Endothelial cell of umbilical vein (primary cell): ENCODE results near the gene TICAM1.

ENCODE experiments used
- CTCF ChIP-seq, 2 donors: IDR thresholded peaks; 1 replicate in 1 of 2; 2 replicates in 1 of 2; pipeline ENCODE4 v1.5.1; 2011; ENCODE audit warnings: low read length in 2 of 2, mild to moderate bottlenecking in 2 of 2, moderate library complexity in 2 of 2, control low read depth in 1 of 2, inconsistent platforms in 1 of 2, low read depth in 1 of 2; ENCODE audit not compliant: insufficient read depth in 1 of 2; ENCODE audit errors: extremely low read depth in 1 of 2
- EZH2 ChIP-seq: IDR thresholded peaks from 2 replicates; pipeline ENCODE4 v1.6.1; 2012; ENCODE audit warnings: borderline replicate concordance, low read depth, mild to moderate bottlenecking, moderate library complexity, low read length, inconsistent platforms; ENCODE audit not compliant: severe bottlenecking
- GATA2 ChIP-seq: IDR thresholded peaks from 2 replicates; pipeline ENCODE4 v1.7.0; 2011; ENCODE audit warnings: low read depth, mild to moderate bottlenecking, moderate library complexity, mixed read lengths, low read length; ENCODE audit not compliant: insufficient read length, insufficient read depth
- MAX ChIP-seq: IDR thresholded peaks from 2 replicates; pipeline ENCODE4 v1.6.1; 2011; ENCODE audit not compliant: insufficient read depth, insufficient read length
- MYC ChIP-seq: IDR thresholded peaks from one replicate; pipeline ENCODE4 v1.6.1; 2011; ENCODE audit warnings: mild to moderate bottlenecking, low read depth, low read length
- POLR2A ChIP-seq: IDR thresholded peaks from 2 replicates; pipeline ENCODE4 v1.6.1; 2012; ENCODE audit warnings: low read depth, mild to moderate bottlenecking, control low read depth, low read length
- POLR2AphosphoS5 ChIP-seq: IDR thresholded peaks from 2 replicates; pipeline ENCODE4 v1.6.1; 2012; ENCODE audit warnings: low read depth, mild to moderate bottlenecking, control low read depth, low read length, moderate library complexity; ENCODE audit not compliant: insufficient read depth

- no peak for TF ChIP-seq CTCF (IDR thresholded peaks at IDR 0.05; ENCODE audit: extremely low read depth in 1 of 2, insufficient read depth in 1 of 2, low read depth in 1 of 2, low read length in 2 of 2)
- no peak for TF ChIP-seq POLR2AphosphoS5
- no peak for TF ChIP-seq EZH2
- no peak for TF ChIP-seq GATA2
- no peak for TF ChIP-seq POLR2A
- no peak for TF ChIP-seq MYC
- TF ChIP-seq MAX, result no peak
Measured at GRCh38 chr19:4772566-4772965, 58.9 kb downstream of the TICAM1 start.
